SK-N-SH treated with all-trans-retinoic acid at 6 μM for 48 hours (cell line): Measurements from ENCODE around the gene ZNF500.

Experiments used
- ATAC-seq: fragments of 200-7000 bp; cut with Tn5 transposase; 3 replicates; pipeline ENCODE4 v1.9.1; 2020; ENCODE audit warnings: mild to moderate bottlenecking, moderate library complexity
- ARNTL ChIP-seq: fragments of 450-650 bp; formaldehyde crosslinking; IDR thresholded peaks from 2 replicates; pipeline ENCODE4 v1.5.0; 2020; ENCODE audit warnings: low read depth, mild to moderate bottlenecking, moderate library complexity, borderline replicate concordance
- BACH2 ChIP-seq: fragments of 250-450 bp; sonication (Bioruptor Pico); IDR thresholded peaks from 2 replicates; pipeline ENCODE4 v1.9.0; 2021; ENCODE audit warnings: mild to moderate bottlenecking, borderline replicate concordance
- CREB5 ChIP-seq: fragments of 250-450 bp; sonication (Bioruptor Pico); IDR thresholded peaks from 2 replicates; pipeline ENCODE4 v1.5.1; 2020; ENCODE audit warnings: low read depth, mild to moderate bottlenecking, moderate library complexity
- CSDC2 ChIP-seq: fragments of 250-450 bp; sonication (Bioruptor Pico); IDR thresholded peaks from 2 replicates; pipeline ENCODE4 v1.5.0; 2020; ENCODE audit warnings: mild to moderate bottlenecking, moderate library complexity
- CSRNP3 ChIP-seq: fragments of 250-450 bp; sonication (Bioruptor Pico); IDR thresholded peaks from 2 replicates; pipeline ENCODE4 v1.5.1; 2021; ENCODE audit warnings: mild to moderate bottlenecking, moderate library complexity
- ESRRG ChIP-seq: fragments of 250-450 bp; sonication (Bioruptor Pico); IDR thresholded peaks from 2 replicates; pipeline ENCODE4 v1.6.1; 2021; ENCODE audit warnings: mild to moderate bottlenecking
- ISL1 ChIP-seq: fragments of 250-450 bp; sonication (Bioruptor Pico); IDR thresholded peaks from 2 replicates; pipeline ENCODE4 v2.1.2; 2022; ENCODE audit warnings: mild to moderate bottlenecking, moderate library complexity
- OSR1 ChIP-seq: fragments of 250-450 bp; sonication (Bioruptor Pico); IDR thresholded peaks from 2 replicates; pipeline ENCODE4 v1.8.0; 2022; ENCODE audit warnings: moderate library complexity, mild to moderate bottlenecking, inconsistent platforms
- PATZ1 ChIP-seq: fragments of 250-450 bp; sonication (Bioruptor Pico); IDR thresholded peaks from 2 replicates; pipeline ENCODE4 v1.8.0; 2020; ENCODE audit warnings: mild to moderate bottlenecking, moderate library complexity, borderline replicate concordance
- PPARA ChIP-seq: fragments of 250-450 bp; sonication (Bioruptor Pico); IDR thresholded peaks from 2 replicates; pipeline ENCODE4 v1.5.0; 2020; ENCODE audit warnings: mild to moderate bottlenecking, borderline replicate concordance
- RARB ChIP-seq: fragments of 250-450 bp; sonication (Bioruptor Pico); IDR thresholded peaks from 2 replicates; pipeline ENCODE4 v1.8.0; 2021; ENCODE audit warnings: mild to moderate bottlenecking, moderate library complexity
- SNAI2 ChIP-seq: fragments of 250-450 bp; sonication (Bioruptor Pico); IDR thresholded peaks from 2 replicates; pipeline ENCODE4 v1.5.0; 2020; ENCODE audit warnings: mild to moderate bottlenecking, moderate library complexity
- TCF4 ChIP-seq: fragments of 250-450 bp; sonication (Bioruptor Pico); IDR thresholded peaks from 2 replicates; pipeline ENCODE4 v1.8.0; 2021; ENCODE audit warnings: mild to moderate bottlenecking, moderate library complexity, borderline replicate concordance
- ZFP3 ChIP-seq: fragments of 250-450 bp; sonication (Bioruptor Pico); IDR thresholded peaks from 2 replicates; pipeline ENCODE4 v1.5.0; 2020; ENCODE audit warnings: mild to moderate bottlenecking, moderate library complexity
- ZFP30 ChIP-seq: fragments of 450-650 bp; formaldehyde crosslinking; IDR thresholded peaks from 2 replicates; pipeline ENCODE4 v1.5.0; 2022; ENCODE audit warnings: mild to moderate bottlenecking, moderate library complexity
- ZNF70 ChIP-seq: fragments of 450-650 bp; formaldehyde crosslinking; IDR thresholded peaks from 2 replicates; pipeline ENCODE4 v1.5.0; 2020; ENCODE audit warnings: mild to moderate bottlenecking, moderate library complexity
- TF ChIP-seq, protein P1 (sequence below): fragments of 250-450 bp; sonication (Bioruptor Pico); IDR thresholded peaks from 2 replicates; pipeline ENCODE4 v1.8.0; 2021; ENCODE audit warnings: low read depth, mild to moderate bottlenecking, moderate library complexity, borderline replicate concordance

Gene ZNF500

DNA sequence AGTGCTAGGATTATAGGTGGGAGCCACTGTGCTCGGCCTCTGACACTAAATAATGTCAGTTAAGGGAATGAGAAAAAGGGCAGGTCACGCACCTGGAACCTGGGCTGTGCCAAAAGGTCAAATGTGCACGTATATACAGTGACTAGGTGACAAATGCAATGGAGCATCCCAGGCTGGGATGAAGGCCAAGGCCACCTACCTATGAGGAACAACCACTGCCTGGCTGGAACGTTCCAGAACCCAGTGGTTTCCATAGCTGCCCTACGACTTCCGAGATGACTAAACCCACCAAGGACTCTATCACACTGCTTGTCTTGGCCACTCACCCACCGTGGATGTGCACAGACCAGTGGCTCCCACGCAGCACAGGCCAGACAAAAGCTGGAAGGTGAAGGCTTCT, 16.1 kb downstream of the ZNF500 start (continued):
- TF ChIP-seq, protein P1, sequence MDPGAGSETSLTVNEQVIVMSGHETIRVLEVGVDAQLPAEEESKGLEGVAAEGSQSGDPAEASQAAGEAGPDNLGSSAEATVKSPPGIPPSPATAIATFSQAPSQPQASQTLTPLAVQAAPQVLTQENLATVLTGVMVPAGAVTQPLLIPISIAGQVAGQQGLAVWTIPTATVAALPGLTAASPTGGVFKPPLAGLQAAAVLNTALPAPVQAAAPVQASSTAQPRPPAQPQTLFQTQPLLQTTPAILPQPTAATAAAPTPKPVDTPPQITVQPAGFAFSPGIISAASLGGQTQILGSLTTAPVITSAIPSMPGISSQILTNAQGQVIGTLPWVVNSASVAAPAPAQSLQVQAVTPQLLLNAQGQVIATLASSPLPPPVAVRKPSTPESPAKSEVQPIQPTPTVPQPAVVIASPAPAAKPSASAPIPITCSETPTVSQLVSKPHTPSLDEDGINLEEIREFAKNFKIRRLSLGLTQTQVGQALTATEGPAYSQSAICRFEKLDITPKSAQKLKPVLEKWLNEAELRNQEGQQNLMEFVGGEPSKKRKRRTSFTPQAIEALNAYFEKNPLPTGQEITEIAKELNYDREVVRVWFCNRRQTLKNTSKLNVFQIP = no peak
- no peak for TF ChIP-seq TCF4
- no peak for TF ChIP-seq SNAI2 (CRISPR knock-in tag)
- no peak for TF ChIP-seq ARNTL (CRISPR knock-in tag)
- no peak for TF ChIP-seq CSRNP3 (CRISPR knock-in tag)
- TF ChIP-seq RARB (CRISPR knock-in tag) = no peak
- TF ChIP-seq PPARA (CRISPR knock-in tag) = no peak

- TF ChIP-seq PPARA (CRISPR knock-in tag) (no peak), CSRNP3 (CRISPR knock-in tag) (no peak), ZNF70 (CRISPR knock-in tag) (no peak), ZFP3 (no peak)
Measured at GRCh38 chr16:4749700-4750257, 17.2 kb downstream of the ZNF500 start.

DNA sequence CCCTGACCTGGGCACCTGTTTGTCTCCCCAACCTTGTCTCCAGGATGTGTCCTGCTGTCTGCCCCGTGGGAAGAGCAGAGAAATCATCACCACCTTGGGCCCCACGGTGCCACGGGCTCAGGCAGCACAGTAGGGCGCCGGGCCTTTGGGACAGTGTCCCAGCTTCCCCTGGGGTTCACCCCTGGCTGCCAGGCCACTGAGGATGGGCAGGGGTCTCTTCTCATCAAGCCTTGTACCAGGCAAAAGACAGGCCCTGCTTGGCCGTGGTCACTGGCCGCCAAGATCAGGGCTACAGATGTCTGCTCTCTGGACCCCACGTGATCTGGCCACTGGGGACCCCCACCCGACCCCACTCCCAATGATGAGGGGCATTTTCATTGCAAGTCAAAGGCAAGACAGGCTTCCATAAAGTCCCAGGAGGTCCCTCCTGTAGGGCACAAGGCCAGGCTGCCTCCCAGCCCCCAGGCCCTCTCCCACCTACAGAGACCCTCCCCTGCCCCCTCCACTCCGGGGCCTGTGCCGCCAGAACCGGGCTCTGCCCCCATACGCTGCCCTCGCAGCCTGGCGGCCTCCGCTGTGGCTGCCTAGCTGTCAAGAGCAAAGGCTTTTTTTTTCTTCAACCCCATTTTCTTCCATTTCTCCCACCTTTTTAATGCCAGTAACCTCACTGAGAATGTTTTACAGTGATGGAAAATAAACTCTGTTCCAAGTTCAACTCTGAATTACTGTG, 18.1 kb downstream of the ZNF500 start:
- TF ChIP-seq ARNTL (CRISPR knock-in tag) (no peak), TCF4 (no peak), CSDC2 (CRISPR knock-in tag) (no peak), PATZ1 (CRISPR knock-in tag) (no peak), OSR1 (CRISPR knock-in tag) (no peak)

More at GRCh38 chr16:4749700-4750257, 17.2 kb downstream of the ZNF500 start:
- ATAC-seq = no peak

GRCh38 chr16:4747906-4748681, 18.9 kb downstream of the ZNF500 start:
- no peak for ATAC-seq
- TF ChIP-seq CREB5 (CRISPR knock-in tag) (no peak), ZNF70 (CRISPR knock-in tag) (no peak), ZFP30 (no peak), OSR1 (CRISPR knock-in tag) (no peak), ESRRG (CRISPR knock-in tag) (no peak), SNAI2 (CRISPR knock-in tag) (no peak)

More for the DNA sequence above, 18.1 kb downstream of the ZNF500 start:
- ATAC-seq = no peak

DNA sequence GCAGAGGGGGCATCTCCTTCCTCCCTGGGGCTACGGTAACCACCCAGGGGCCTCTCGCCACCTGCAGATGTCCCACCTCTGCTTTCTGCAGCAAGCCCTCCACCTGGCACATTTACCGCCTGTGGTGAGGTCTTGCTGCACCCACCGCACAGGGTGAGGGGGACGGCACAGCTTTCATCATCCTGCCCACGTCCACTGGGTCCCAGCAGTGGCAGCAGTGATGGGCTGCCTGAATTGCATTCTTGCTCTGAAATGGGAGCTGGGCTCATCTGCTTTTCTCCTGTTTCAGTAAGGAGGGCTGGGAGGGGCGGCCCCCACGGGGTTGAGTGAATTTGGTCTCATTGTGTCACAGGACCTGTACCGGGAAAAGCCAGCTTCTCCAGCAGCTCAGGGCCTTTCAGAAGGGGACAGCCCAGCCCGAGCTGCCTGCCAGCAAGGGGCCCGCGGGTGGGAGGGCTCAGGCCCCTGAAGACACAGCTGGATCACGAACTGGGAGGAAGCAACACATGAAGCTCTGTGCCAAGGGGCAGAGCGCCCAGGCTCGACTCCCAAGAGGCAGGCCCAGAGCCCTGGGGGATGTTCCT, 19.9 kb downstream of the ZNF500 start:
- TF ChIP-seq BACH2 (CRISPR knock-in tag) (no peak), TCF4 (no peak), ISL1 (CRISPR knock-in tag) (no peak), ZNF70 (CRISPR knock-in tag) (no peak), SNAI2 (CRISPR knock-in tag) (no peak)
- TF ChIP-seq, protein P1 = no peak
- ATAC-seq = no peak; the same call in 1 of the 3 replicates
